ENCODE data around the gene GCNA.
A peak's percentile ranks its signal among the peaks of the same experiment; 100 is the strongest.
"Not testable (repeated sequence)": the region's sequence is repeated elsewhere in the genome, so short reads cannot be mapped to it uniquely, and the experiment has no call there.

GCNA gene

DNA sequence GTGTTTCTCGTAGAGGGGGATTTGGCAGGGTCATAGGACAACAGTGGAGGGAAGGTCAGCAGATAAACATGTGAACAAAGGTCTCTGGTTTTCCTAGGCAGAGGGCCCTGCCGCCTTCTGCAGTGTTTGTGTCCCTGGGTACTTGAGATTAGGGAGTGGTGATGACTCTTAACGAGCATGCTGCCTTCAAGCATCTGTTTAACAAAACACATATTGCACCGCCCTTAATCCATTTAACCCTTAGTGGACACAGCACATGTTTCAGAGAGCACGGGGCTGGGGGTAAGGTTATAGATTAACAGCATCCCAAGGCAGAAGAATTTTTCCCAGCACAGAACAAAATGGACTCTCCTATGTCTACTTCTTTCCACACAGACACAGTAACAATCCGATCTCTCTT is 66.2 kb downstream of the GCNA start:
- DNase-seq = not testable (repeated sequence)

DNA sequence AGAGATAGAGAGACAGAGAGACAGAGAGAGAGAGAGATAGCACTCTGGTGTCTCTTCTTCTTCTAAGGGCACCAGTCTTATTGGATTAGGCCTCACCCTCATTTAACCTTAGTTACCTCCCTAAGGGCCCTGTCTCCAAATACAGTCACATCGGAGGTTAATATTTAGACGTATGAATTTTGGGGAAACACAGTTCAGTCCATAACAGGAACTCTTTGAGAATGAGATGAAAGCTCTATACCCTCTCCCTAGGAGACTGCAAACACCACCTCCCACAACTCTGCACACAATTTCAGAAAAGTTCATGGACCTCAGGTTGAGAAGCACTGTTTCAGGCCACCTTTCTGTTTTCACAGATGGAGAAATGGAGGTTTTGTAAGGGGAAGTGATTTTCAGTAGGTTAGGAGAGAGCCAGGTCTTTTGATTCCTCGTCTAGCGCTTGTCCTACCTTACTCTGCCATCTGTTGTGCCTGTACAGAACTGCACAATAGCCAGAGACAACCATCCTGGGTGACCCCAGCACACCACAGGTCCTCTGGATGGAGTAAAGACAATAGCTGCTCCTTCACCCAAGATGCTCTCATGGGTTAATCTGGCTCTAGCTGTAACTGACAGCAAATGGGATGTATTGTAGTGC is 72.2 kb downstream of the GCNA start:
- peak; percentile 49 for DNase-seq

GRCh38 chrX:71652405-71652804 is 74.2 kb downstream of the GCNA start:
- DNase-seq = peak; percentile 66

- DNase-seq = no peak
These were observed 75.1 kb downstream of the GCNA start for GRCh38 chrX:71653344-71653743.

- no peak for DNase-seq
These were observed 79.0 kb downstream of the GCNA start for GRCh38 chrX:71657267-71657666.

DNA sequence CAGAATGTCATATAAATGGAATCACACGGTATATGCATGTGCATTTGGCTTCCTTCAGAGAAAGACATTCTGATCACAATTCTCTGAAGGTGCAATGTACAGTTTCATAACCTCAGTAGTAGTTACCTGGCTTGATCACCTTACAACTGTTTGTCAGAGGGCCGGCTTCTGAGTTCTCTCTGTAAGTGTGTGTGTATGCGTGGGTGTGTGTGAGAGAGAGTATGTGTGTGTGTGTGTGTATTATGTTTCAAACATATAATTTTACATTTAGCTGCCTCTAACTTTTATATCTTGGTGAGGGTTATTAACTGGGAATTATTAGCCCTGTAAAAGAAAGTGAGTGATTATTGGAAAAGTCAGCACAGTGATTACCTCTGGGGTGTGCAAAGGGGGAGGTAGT is 81.1 kb downstream of the GCNA start:
- no peak for DNase-seq

- no peak for DNase-seq
These were observed 81.7 kb downstream of the GCNA start for GRCh38 chrX:71659959-71660358.

- no peak for DNase-seq
These were observed 82.6 kb downstream of the GCNA start for GRCh38 chrX:71660562-71661416.

GRCh38 chrX:71661919-71662318 is 83.7 kb downstream of the GCNA start:
- no peak for DNase-seq

GRCh38 chrX:71662654-71663053 is 84.4 kb downstream of the GCNA start:
- not testable (repeated sequence) for DNase-seq

Measured in CD4-positive, alpha-beta T cell treated with Interleukin-12 subunit alpha and Interleukin-12 subunit beta, for 1 hour (primary cell).